ENCODE measurements around the gene TMEM37. TPM values are rescaled to one million over a fixed set of nuclear protein-coding genes. Genes with fewer than 3 reads are reported as not detected.

Gene TMEM37
- total RNA-seq, 2 donors from 2014 or later: 19.1 to 22.1 TPM

- WGBS, 2 donors: 55 to 66% methylated on average over 10 to 16 of the region's 16 CpGs
- Histone ChIP-seq H3K27me3 (no peaks in the 10 kb centered on the region), H3K36me3 (replicated peaks in 1 of 2; ENCODE audit: insufficient read depth in 1 of 2, low read depth in 2 of 2) (no peaks in the 10 kb centered on the region), H3K27ac (peak overlapping the region in 3 of 4 donors; percentile 90 to 97 (median 92)), H3K4me3 (no peak overlapping the region), H3K4me1 (peaks cover 80% of the 10 kb centered on the region), H3K9me3 (no peaks in the 10 kb centered on the region)
- DNase-seq (peak in 2 of 4 donors; percentile 44 to 49), ATAC-seq (peak; percentile 7)
- intact Hi-C loops (cut with DNase I): no loop called here
- TF ChIP-seq CTCF (IDR thresholded peaks at IDR 0.05) (peak in 1 of 7 experiments; percentile 11), POLR2A (IDR thresholded peaks at IDR 0.05) (peak in 1 of 3 donors; percentile 13)
These were observed 50.1 kb downstream of the TMEM37 start for GRCh38 chr2:119481501-119482455.

- no peak for DNase-seq
- TF ChIP-seq POLR2A (IDR thresholded peaks at IDR 0.05): no peak
- intact Hi-C loops (cut with DNase I): no loop called here
- ATAC-seq: no peak
- H3K4me1 ChIP-seq: peaks cover 85% of the 10 kb centered on the region
- no peaks in the 10 kb centered on the region for H3K27me3 ChIP-seq
- no peaks in the 10 kb centered on the region for H3K9me3 ChIP-seq
- H3K27ac ChIP-seq: peak overlapping the region; percentile 30 to 97 (median 91)
- no peaks in the 10 kb centered on the region for H3K36me3 ChIP-seq (replicated peaks in 1 of 2; ENCODE audit: insufficient read depth in 1 of 2, low read depth in 2 of 2)
- 70 to 74% methylated on average over 11 to 20 of the region's 20 CpGs for WGBS, 2 donors
- H3K4me3 ChIP-seq: no peak overlapping the region
These were observed 51.1 kb downstream of the TMEM37 start for GRCh38 chr2:119482481-119483394.

GRCh38 chr2:119483395-119483753, 51.7 kb downstream of the TMEM37 start:
- peaks cover 91% of the 10 kb centered on the region for H3K4me1 ChIP-seq
- no peak for ATAC-seq

DNA sequence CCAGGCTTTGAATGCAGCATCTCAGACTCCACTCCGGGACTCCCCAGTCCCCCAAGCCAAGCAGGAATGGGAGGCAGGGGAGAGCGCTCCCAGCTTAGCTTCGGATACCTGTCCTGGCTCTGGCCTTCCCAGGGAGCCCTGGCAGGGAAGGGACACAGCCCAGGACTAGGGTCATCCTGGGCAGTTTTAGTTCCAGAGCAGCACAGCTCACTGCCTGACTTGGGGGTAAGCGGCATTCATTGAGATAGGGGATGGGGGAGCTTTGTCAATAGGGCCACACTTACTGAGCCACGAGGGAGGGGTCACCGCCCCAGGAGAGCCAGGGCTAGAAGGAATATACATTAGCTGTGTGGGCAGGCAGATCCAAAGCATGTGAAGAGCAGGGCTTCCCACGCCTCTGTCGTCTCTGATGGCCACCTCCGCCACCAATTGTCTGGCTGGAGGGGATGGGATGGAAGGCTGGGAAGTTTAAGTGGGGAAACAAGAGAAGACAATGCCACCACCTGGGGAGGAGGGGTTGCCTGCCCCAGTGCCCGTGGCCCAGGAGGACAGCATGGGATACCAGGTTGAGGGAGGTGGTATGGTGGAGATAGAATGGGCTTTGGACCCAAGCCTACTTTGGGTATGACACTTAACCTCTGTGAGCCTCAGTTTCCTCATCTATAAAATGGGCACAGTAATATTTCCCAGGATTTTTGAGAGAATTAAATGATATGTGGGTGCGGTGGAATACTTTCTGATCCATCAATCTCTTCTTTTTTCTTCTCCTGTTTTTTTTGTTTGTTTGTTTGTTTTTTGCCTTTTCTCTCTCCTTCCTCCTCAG, 52.5 kb downstream of the TMEM37 start:
- no peak for ATAC-seq
- intact Hi-C loops (cut with DNase I): no loop called here
- no peak overlapping the region for H3K4me3 ChIP-seq
- no peaks in the 10 kb centered on the region for H3K36me3 ChIP-seq (replicated peaks in 1 of 2; ENCODE audit: insufficient read depth in 1 of 2, low read depth in 2 of 2)
- H3K27me3 ChIP-seq: no peaks in the 10 kb centered on the region
- H3K9me3 ChIP-seq: no peaks in the 10 kb centered on the region
- H3K4me1 ChIP-seq: peaks cover 99% of the 10 kb centered on the region
- H3K27ac ChIP-seq: peak overlapping the region; percentile 45 to 97 (median 91)
- no peak for DNase-seq
- 83 to 90% methylated on average over 11 of the region's 11 CpGs for WGBS, 2 donors
- TF ChIP-seq POLR2A (IDR thresholded peaks at IDR 0.05) (no peak), CTCF (IDR thresholded peaks at IDR 0.05) (no peak)

More at GRCh38 chr2:119483395-119483753, 51.7 kb downstream of the TMEM37 start:
- DNase-seq: no peak
- 53 to 66% methylated on average over 4 to 5 of the region's 5 CpGs for WGBS, 2 donors
- intact Hi-C loops (cut with DNase I): no loop called here
- no peaks in the 10 kb centered on the region for H3K9me3 ChIP-seq
- no peaks in the 10 kb centered on the region for H3K36me3 ChIP-seq (replicated peaks in 1 of 2; ENCODE audit: insufficient read depth in 1 of 2, low read depth in 2 of 2)
- TF ChIP-seq POLR2A (IDR thresholded peaks at IDR 0.05) (peak in 1 of 3 donors; percentile 15), CTCF (IDR thresholded peaks at IDR 0.05) (no peak)
- H3K27me3 ChIP-seq: no peaks in the 10 kb centered on the region
- no peak overlapping the region for H3K4me3 ChIP-seq
- peak overlapping the region; percentile 45 to 97 (median 91) for H3K27ac ChIP-seq
